Amniotic epithelial cell (primary cell): Measurements from ENCODE around the gene LDLRAD4.
"Not testable (repeated sequence)": the region's sequence is repeated elsewhere in the genome, so short reads cannot be mapped to it uniquely, and the experiment has no call there.

Experiments used
- DNase-seq: peaks from one replicate; pipeline ENCODE4 v3.0.0-alpha.2; 2010; ENCODE audit warnings: low read depth

The LDLRAD4 gene

GRCh38 chr18:13464432-13465123, 246.0 kb downstream of the LDLRAD4 start:
- DNase-seq, result no peak

- no peak for DNase-seq
Observed at GRCh38 chr18:13465124-13465446, 246.5 kb downstream of the LDLRAD4 start.

- DNase-seq, result no peak
Observed at GRCh38 chr18:13465476-13465875, 246.9 kb downstream of the LDLRAD4 start.

GRCh38 chr18:13470516-13471197, 252.1 kb downstream of the LDLRAD4 start:
- no peak for DNase-seq

- DNase-seq, result no peak
Observed at GRCh38 chr18:13471198-13471845, 252.8 kb downstream of the LDLRAD4 start.

- no peak for DNase-seq
Observed at GRCh38 chr18:13471971-13472628, 253.5 kb downstream of the LDLRAD4 start.

- DNase-seq, result no peak
Observed at GRCh38 chr18:13473751-13474150, 255.2 kb downstream of the LDLRAD4 start.

GRCh38 chr18:13474336-13474735, 255.8 kb downstream of the LDLRAD4 start:
- DNase-seq, result no peak

GRCh38 chr18:13474907-13475545, 256.5 kb downstream of the LDLRAD4 start:
- DNase-seq, result no peak

GRCh38 chr18:13476312-13476711, 257.8 kb downstream of the LDLRAD4 start:
- not testable (repeated sequence) for DNase-seq

GRCh38 chr18:13477147-13477683, 258.7 kb downstream of the LDLRAD4 start:
- no peak for DNase-seq

- DNase-seq, result no peak
Observed at GRCh38 chr18:13480571-13481255, 262.2 kb downstream of the LDLRAD4 start.

- no peak for DNase-seq
Observed at GRCh38 chr18:13481331-13481730, 262.8 kb downstream of the LDLRAD4 start.

- DNase-seq, result no peak
Observed at GRCh38 chr18:13481820-13482617, 263.5 kb downstream of the LDLRAD4 start.

- DNase-seq, result no peak
Observed at GRCh38 chr18:13482618-13482945, 264.0 kb downstream of the LDLRAD4 start.

GRCh38 chr18:13483316-13484270, 265.0 kb downstream of the LDLRAD4 start:
- no peak for DNase-seq

- DNase-seq, result no peak
Observed at GRCh38 chr18:13485182-13485581, 266.6 kb downstream of the LDLRAD4 start.

- no peak for DNase-seq
Observed at GRCh38 chr18:13485604-13486003, 267.0 kb downstream of the LDLRAD4 start.

GRCh38 chr18:13486284-13486683, 267.7 kb downstream of the LDLRAD4 start:
- DNase-seq, result no peak

GRCh38 chr18:13486686-13487085, 268.1 kb downstream of the LDLRAD4 start:
- DNase-seq, result no peak
